A549 (cell line): ENCODE data around the gene PRKN. TPM values are rescaled to one million over a fixed set of nuclear protein-coding genes. Genes with fewer than 3 reads are reported as not detected.

ENCODE experiments used
- ATAC-seq, 2 experiments: fragments of 200-7000 bp in 1 of 2; fragments of >200 bp in 1 of 2; cut with Nextera tagmentation in 1 of 2; cut with Tn5 transposase in 1 of 2; 3 replicates each; pipeline versions ENCODE4 v1.8.0 to v1.9.1; 2018 to 2020; ENCODE audit warnings: mild to moderate bottlenecking in 1 of 2, moderate library complexity in 1 of 2
- CTCF ChIA-PET: fragments of 300-600 bp; sonication (Branson Sonifier 250); formaldehyde crosslinking; extraction: SDS; loops from one replicate; lab custom pipeline; 2021; ENCODE audit warnings: antibody characterized with exemption, inconsistent platforms; lab: Yijun Ruan, JAX
- POLR2A ChIA-PET: fragments of 350-600 bp; formaldehyde crosslinking; extraction: SDS; loops from one replicate; lab custom pipeline; 2021; ENCODE audit warnings: antibody characterized with exemption, inconsistent platforms; lab: Yijun Ruan, JAX
- DNase-seq, 2 experiments: peaks; one replicate each; pipeline versions ENCODE4 v3.0.0 to v3.0.0-alpha.2; 2011 to 2016; ENCODE audit warnings: low read depth in 1 of 2, low spot score in 1 of 2
- FAIRE-seq: peaks from 2 replicates; lab custom pipeline; 2011; peaks lifted over from hg19 to GRCh38; lab: Jason Lieb, UNC
- H3K27ac ChIP-seq, 2 experiments: fragments of >200 bp; sonication (Bioruptor Twin); formaldehyde crosslinking; 3 replicates each; pipeline ENCODE4 v1.5.1; 2016 to 2017
- H3K4me1 ChIP-seq: fragments of >200 bp; sonication (Bioruptor Twin); formaldehyde crosslinking; 3 replicates; pipeline ENCODE4 v1.6.1; 2016
- H3K4me2 ChIP-seq: fragments of >200 bp; sonication (Bioruptor Twin); formaldehyde crosslinking; 3 replicates; pipeline ENCODE4 v1.6.1; 2016
- H3K4me3 ChIP-seq: fragments of >200 bp; sonication (Bioruptor Twin); formaldehyde crosslinking; 3 replicates; pipeline ENCODE4 v1.5.1; 2016
- H3K9me3 ChIP-seq: fragments of >200 bp; sonication (Bioruptor Twin); formaldehyde crosslinking; 3 replicates; pipeline ENCODE4 v1.6.1; 2016
- CBX8 ChIP-seq: fragments of 200-600 bp; sonication (generic); IDR thresholded peaks from 2 replicates; pipeline ENCODE4 v1.6.1; 2016
- CHD2 ChIP-seq: fragments of 150-350 bp; IDR thresholded peaks from 2 replicates; pipeline ENCODE4 v1.6.1; 2014; ENCODE audit warnings: low read length; ENCODE audit not compliant: partially characterized antibody
- CTCF ChIP-seq: fragments of >200 bp; sonication (Bioruptor Twin); formaldehyde crosslinking; IDR thresholded peaks from 3 replicates; pipeline ENCODE4 v1.5.1; 2016
- EHF ChIP-seq: fragments of 250-450 bp; sonication (Bioruptor Pico); IDR thresholded peaks from 2 replicates; pipeline ENCODE4 v1.5.0; 2020; ENCODE audit warnings: mild to moderate bottlenecking
- EP300 ChIP-seq, 2 experiments: fragments of >200 bp; sonication (Bioruptor Twin); formaldehyde crosslinking; IDR thresholded peaks; 2 replicates in 1 of 2; 3 replicates in 1 of 2; pipeline ENCODE4 v1.6.1; 2016 to 2017
- FOSB ChIP-seq: fragments of 250-450 bp; sonication (Bioruptor Pico); IDR thresholded peaks from 2 replicates; pipeline ENCODE4 v1.5.0; 2020; ENCODE audit warnings: mild to moderate bottlenecking, moderate library complexity
- FOSL2 ChIP-seq, 2 experiments: fragments of 450-650 bp in 1 of 2; fragments of >200 bp in 1 of 2; sonication (Bioruptor Twin) in 1 of 2; formaldehyde crosslinking; IDR thresholded peaks; 2 replicates each; pipeline versions ENCODE4 v1.5.0 to v1.6.1; 2016 to 2020; ENCODE audit warnings: mild to moderate bottlenecking in 1 of 2, moderate library complexity in 1 of 2
- GATA3 ChIP-seq: IDR thresholded peaks from 2 replicates; pipeline ENCODE4 v1.6.1; 2012; ENCODE audit warnings: borderline replicate concordance
- HDAC2 ChIP-seq: fragments of 200-600 bp; sonication (generic); IDR thresholded peaks from 2 replicates; pipeline ENCODE4 v1.6.1; 2016
- KDM5A ChIP-seq: fragments of 200-600 bp; sonication (generic); IDR thresholded peaks from 2 replicates; pipeline ENCODE4 v1.6.1; 2016; ENCODE audit warnings: antibody characterized with exemption, mild to moderate bottlenecking
- MYC ChIP-seq: IDR thresholded peaks from 2 replicates; pipeline ENCODE4 v1.6.1; 2012; ENCODE audit warnings: mild to moderate bottlenecking, inconsistent platforms, low read length, improper control_type of control experiment, borderline replicate concordance
- RAD21 ChIP-seq, 2 experiments: fragments of >200 bp in 1 of 2; sonication (Bioruptor Twin) in 1 of 2; formaldehyde crosslinking in 1 of 2; IDR thresholded peaks in 1 of 2; conservative IDR thresholded peaks in 1 of 2; 2 replicates in 1 of 2; 3 replicates in 1 of 2; pipeline ENCODE4 v1.6.1; 2012 to 2018; ENCODE audit warnings: inconsistent platforms in 1 of 2
- REST ChIP-seq: fragments of 200-600 bp; sonication (generic); IDR thresholded peaks from 2 replicates; pipeline ENCODE4 v1.6.1; 2016; ENCODE audit warnings: antibody characterized with exemption, mild to moderate bottlenecking, moderate library complexity
- RFX5 ChIP-seq: fragments of 450-650 bp; IDR thresholded peaks from 2 replicates; pipeline ENCODE4 v1.7.1; 2014; ENCODE audit warnings: antibody characterized with exemption, mild to moderate bottlenecking, moderate library complexity
- RNF2 ChIP-seq: fragments of 200-600 bp; sonication (generic); IDR thresholded peaks from 2 replicates; pipeline ENCODE4 v1.6.1; 2016; ENCODE audit warnings: low read depth, mild to moderate bottlenecking, antibody characterized with exemption, moderate library complexity, borderline replicate concordance
- SMC3 ChIP-seq: fragments of >200 bp; sonication (Bioruptor Twin); formaldehyde crosslinking; IDR thresholded peaks from 3 replicates; pipeline ENCODE4 v1.6.1; 2018; ENCODE audit warnings: inconsistent platforms
- ZFP36 ChIP-seq: fragments of 450-650 bp; IDR thresholded peaks from 2 replicates; pipeline ENCODE4 v1.6.1; 2014; ENCODE audit warnings: borderline replicate concordance; ENCODE audit not compliant: partially characterized antibody
- WGBS: methylation state at CpG from one replicate; pipeline ENCODE4 v1.1.6; 2017; ENCODE audit errors: missing lambda C conversion rate; 5-methylcytosine and 5-hydroxymethylcytosine counted together
- polyA plus RNA-seq, 4 experiments: library from polyadenylated mRNA; depleted of rRNA in 3 of 4; stranded (reverse); fragments of >200 nt; fragmentation: RNase III in 1 of 4; extraction: RNeasy Plus Mini Kit Qiagen cat#74134 plus additional on column Dnase treatment in 1 of 4; gene quantifications; 2 replicates in 3 of 4; 3 replicates in 1 of 4; pipeline ENCODE4 v1.2.3, GENCODE V29; 2011 to 2017
- TF ChIP-seq, protein P1 (sequence below): fragments of 150-350 bp; IDR thresholded peaks from 2 replicates; pipeline ENCODE4 v1.6.1; 2014; ENCODE audit warnings: low read depth, mild to moderate bottlenecking, low read length

Gene PRKN
- polyA plus RNA-seq, 2 of the 4 experiments (the other 2 are of a cell fraction) = 0.36 to 0.39 TPM

- no peak for TF ChIP-seq CTCF
- no peak for TF ChIP-seq CBX8
Measured at GRCh38 chr6:162627362-162627761, 100.2 kb downstream of the PRKN start (continued).

DNA sequence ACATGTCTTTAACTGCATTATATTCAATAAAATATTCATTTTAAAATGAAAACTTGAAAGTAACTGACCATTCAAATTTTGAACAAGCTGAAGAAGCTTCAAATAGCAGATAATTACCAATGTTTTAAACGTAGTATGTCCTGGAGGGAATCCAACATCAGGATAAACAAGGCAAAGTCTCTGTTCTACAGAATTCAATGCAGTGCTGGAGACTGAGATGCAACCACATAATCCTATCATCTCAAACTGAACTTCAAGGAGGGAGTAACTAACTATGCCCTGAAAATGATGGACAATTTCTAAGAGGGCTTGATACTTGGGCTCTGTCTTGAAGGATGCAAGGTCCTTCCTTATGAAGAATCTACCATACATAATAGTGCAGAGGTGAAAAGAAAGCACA is 100.7 kb downstream of the PRKN start:
- H3K4me3 ChIP-seq = no peak overlapping the region
- 0% methylated on average over 1 of the region's 1 CpG for WGBS
- H3K9me3 ChIP-seq = no peaks in the 10 kb centered on the region
- no peaks in the 10 kb centered on the region for H3K4me1 ChIP-seq
- no peak overlapping the region for H3K27ac ChIP-seq
- ChIA-PET POLR2A (no interaction called here), CTCF (interaction anchor here (0.7 kb wide), 1 partner anchor 1889 kb away, joined by 3 read pairs; no protein-coding TSS in a partner anchor)
- no peak for TF ChIP-seq SMC3
- no peak overlapping the region for H3K4me2 ChIP-seq
- ATAC-seq = no peak
- no peak for FAIRE-seq
- no peak for DNase-seq

DNA sequence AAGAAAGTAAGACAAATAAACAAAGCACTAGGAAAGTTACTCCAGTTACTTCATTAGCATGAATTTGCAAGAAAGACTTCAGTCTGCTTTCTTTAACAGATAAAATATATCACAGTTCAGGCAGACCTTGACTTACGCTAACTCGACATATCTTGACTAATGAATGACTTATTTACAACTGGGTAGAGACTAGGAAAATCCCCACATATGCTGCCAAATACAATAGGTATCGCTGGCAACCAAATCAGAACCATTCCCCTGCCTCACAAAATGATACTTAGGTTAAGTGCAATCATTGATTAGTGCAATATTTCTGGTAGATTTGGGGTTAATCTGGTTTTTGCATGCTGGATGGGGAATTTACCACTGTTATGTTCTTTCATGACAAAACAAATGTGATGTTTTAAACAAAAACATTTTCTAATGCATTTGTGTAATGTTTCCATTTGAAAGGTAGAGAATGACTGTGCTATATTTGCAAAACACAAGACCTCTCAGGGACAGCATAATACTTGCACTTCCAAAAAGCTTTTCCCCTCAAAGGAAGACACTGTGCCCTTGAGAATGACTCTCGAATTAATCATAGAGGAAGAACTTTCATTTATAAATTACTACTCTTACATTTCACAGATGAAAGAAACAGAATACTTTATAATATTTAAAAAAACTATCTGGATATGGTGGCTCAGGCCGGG is 101.6 kb downstream of the PRKN start:
- Histone ChIP-seq H3K4me2 (no peak overlapping the region), H3K9me3 (no peaks in the 10 kb centered on the region), H3K27ac (no peak overlapping the region), H3K4me3 (no peak overlapping the region), H3K4me1 (no peaks in the 10 kb centered on the region)
- DNase-seq (no peak), FAIRE-seq (no peak), ATAC-seq (no peak)
- whole genome bisulfite sequencing = 41% methylated on average over 5 of the region's 5 CpGs
- ChIA-PET CTCF (interaction anchor here (0.6 kb wide), 1 partner anchor 36 kb away, joined by 5 read pairs; no protein-coding TSS in a partner anchor), POLR2A (no interaction called here)
- TF ChIP-seq RAD21 (conservative IDR thresholded peaks at IDR 0.05 in 1 of 2, IDR thresholded peaks at IDR 0.05 in 1 of 2) (no peak), RFX5 (no peak), EHF (CRISPR knock-in tag) (no peak), ZFP36 (no peak), FOSL2 (IDR thresholded peaks at IDR 0.05) (no peak), FOSL2 (CRISPR knock-in tag; IDR thresholded peaks at IDR 0.05) (no peak), KDM5A (no peak), HDAC2 (no peak), GATA3 (no peak), MYC (no peak), RNF2 (no peak), CTCF (no peak), REST (no peak), FOSB (CRISPR knock-in tag) (no peak), EP300 (IDR thresholded peaks at IDR 0.05) (no peak), CHD2 (no peak)
- TF ChIP-seq, protein P1, sequence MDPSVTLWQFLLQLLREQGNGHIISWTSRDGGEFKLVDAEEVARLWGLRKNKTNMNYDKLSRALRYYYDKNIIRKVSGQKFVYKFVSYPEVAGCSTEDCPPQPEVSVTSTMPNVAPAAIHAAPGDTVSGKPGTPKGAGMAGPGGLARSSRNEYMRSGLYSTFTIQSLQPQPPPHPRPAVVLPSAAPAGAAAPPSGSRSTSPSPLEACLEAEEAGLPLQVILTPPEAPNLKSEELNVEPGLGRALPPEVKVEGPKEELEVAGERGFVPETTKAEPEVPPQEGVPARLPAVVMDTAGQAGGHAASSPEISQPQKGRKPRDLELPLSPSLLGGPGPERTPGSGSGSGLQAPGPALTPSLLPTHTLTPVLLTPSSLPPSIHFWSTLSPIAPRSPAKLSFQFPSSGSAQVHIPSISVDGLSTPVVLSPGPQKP = no peak
